HCT116 (cell line): Measurements from ENCODE around the gene SH3BGRL3. TPM values are rescaled to one million over a fixed set of nuclear protein-coding genes. Genes with fewer than 3 reads are reported as not detected.

Source experiments
- ATAC-seq: fragments of 200-7000 bp; cut with Tn5 transposase; 2 replicates; pipeline ENCODE4 v1.9.1; 2020; ENCODE audit warnings: mild to moderate bottlenecking, moderate library complexity
- BruUV-seq: library from RNA; stranded (reverse); fragments of 400-500 nt; replicated peaks from 2 replicates; lab custom pipeline; 2021; lab: Mats Ljungman, UMichigan
- CTCF ChIA-PET: fragments of 300-600 bp; sonication (Branson Sonifier 250); formaldehyde crosslinking; loops from one replicate; lab custom pipeline; 2021; ENCODE audit warnings: antibody characterized with exemption; lab: Charles Lee
- POLR2A ChIA-PET: fragments of 300-600, 350-600 bp; sonication (Branson Sonifier 250); formaldehyde crosslinking; loops from one replicate; lab custom pipeline; 2021; ENCODE audit warnings: antibody characterized with exemption; lab: Charles Lee
- RAD21 ChIA-PET, 2 experiments: fragments of 300-600 bp; sonication (Branson Sonifier 250); formaldehyde crosslinking; loops; one replicate each; lab custom pipeline; 2023; ENCODE audit warnings: low total read pairs in 2 of 2; ENCODE audit not compliant: uncharacterized antibody in 2 of 2, unreplicated experiment in 2 of 2, low non-redundant PET in 1 of 2; lab: Charles Lee
- DNase-seq: peaks from one replicate; pipeline ENCODE4 v3.0.0-alpha.2; 2010; ENCODE audit warnings: low read depth, low spot score
- H2AFZ ChIP-seq: fragments of 200-600 bp; shearing (Covaris generic), sonication (generic); 2 replicates; pipeline ENCODE4 v1.6.1; 2017; ENCODE audit warnings: low read depth, mixed run types, mixed read lengths, antibody characterized with exemption, low read length; ENCODE audit not compliant: poor library complexity, severe bottlenecking
- H3K27ac ChIP-seq: 2 replicates; pipeline ENCODE4 v1.5.1; 2012; ENCODE audit warnings: low read depth, low read length
- H3K27me3 ChIP-seq: fragments of 200-600 bp; sonication (generic); 2 replicates; pipeline ENCODE4 v1.6.1; 2016; ENCODE audit warnings: mixed run types, low read length, mixed read lengths; ENCODE audit not compliant: insufficient read depth
- H3K36me3 ChIP-seq, 2 experiments: fragments of 200-500 bp in 1 of 2; fragments of 200-600 bp in 1 of 2; sonication (Bioruptor generic) in 1 of 2; sonication (generic) in 1 of 2; 2 replicates each; pipeline versions ENCODE4 v1.5.1 to v1.6.1; 2014 to 2016; ENCODE audit warnings: low read length in 2 of 2, inconsistent platforms in 1 of 2, mixed read lengths in 1 of 2, mixed run types in 1 of 2; ENCODE audit not compliant: insufficient read depth in 2 of 2, control insufficient read depth in 1 of 2
- H3K4me1 ChIP-seq, 2 experiments: fragments of 200-600 bp in 1 of 2; sonication (generic) in 1 of 2; 2 replicates each; pipeline versions ENCODE4 v1.5.1 to v1.6.1; 2012 to 2017; ENCODE audit warnings: low read length in 2 of 2, inconsistent platforms in 1 of 2, mild to moderate bottlenecking in 1 of 2, mixed read lengths in 1 of 2, mixed run types in 1 of 2, moderate library complexity in 1 of 2; ENCODE audit not compliant: insufficient read depth in 2 of 2, control insufficient read depth in 1 of 2
- H3K4me2 ChIP-seq: fragments of 200-600 bp; sonication (generic); 2 replicates; pipeline ENCODE4 v1.6.1; 2017; ENCODE audit warnings: mixed run types, low read length, mixed read lengths
- H3K4me3 ChIP-seq, 2 experiments: fragments of 200-600 bp in 1 of 2; sonication (generic) in 1 of 2; replicated peaks in 1 of 2; 2 replicates each; pipeline ENCODE4 v1.5.1; 2011 to 2016; ENCODE audit warnings: low read length in 2 of 2, control low read depth in 1 of 2, low read depth in 1 of 2, mild to moderate bottlenecking in 1 of 2, mixed read lengths in 1 of 2, mixed run types in 1 of 2
- H3K79me2 ChIP-seq: fragments of 200-600 bp; sonication (generic); 2 replicates; pipeline ENCODE4 v1.6.1; 2017; ENCODE audit warnings: mild to moderate bottlenecking, mixed run types, low read length, moderate library complexity, mixed read lengths; ENCODE audit not compliant: insufficient read depth
- H3K9ac ChIP-seq: fragments of 200-600 bp; sonication (generic); 2 replicates; pipeline ENCODE4 v1.6.1; 2016; ENCODE audit warnings: low read length, mixed read lengths
- H3K9me2 ChIP-seq: fragments of 200-600 bp; sonication (generic), shearing (Covaris generic); 2 replicates; pipeline ENCODE4 v1.6.1; 2017; ENCODE audit warnings: mixed run types, mild to moderate bottlenecking, moderate library complexity; ENCODE audit not compliant: insufficient read depth
- H3K9me3 ChIP-seq, 2 experiments: fragments of 200-500 bp in 1 of 2; fragments of 200-600 bp in 1 of 2; sonication (Bioruptor generic) in 1 of 2; sonication (generic) in 1 of 2; 2 replicates each; pipeline ENCODE4 v1.6.1; 2014 to 2017; ENCODE audit warnings: low read length in 2 of 2, mixed read lengths in 2 of 2, inconsistent platforms in 1 of 2, low read depth in 1 of 2, mild to moderate bottlenecking in 1 of 2, mixed run types in 1 of 2, moderate library complexity in 1 of 2; ENCODE audit not compliant: control insufficient read depth in 1 of 2, insufficient read depth in 1 of 2
- H4K20me1 ChIP-seq: fragments of 200-600 bp; sonication (generic), shearing (Covaris generic); 2 replicates; pipeline ENCODE4 v1.6.1; 2017; ENCODE audit warnings: mixed run types, mild to moderate bottlenecking, moderate library complexity; ENCODE audit not compliant: insufficient read depth
- CEBPB ChIP-seq: IDR thresholded peaks from 2 replicates; pipeline ENCODE4 v1.6.1; 2012; ENCODE audit warnings: low read depth
- CTCF ChIP-seq, 3 experiments: fragments of 200-600 bp in 1 of 3; sonication (generic) in 1 of 3; IDR thresholded peaks in 2 of 3; conservative IDR thresholded peaks in 1 of 3; 2 replicates each; pipeline ENCODE4 v1.5.1; 2012 to 2017; ENCODE audit warnings: low read depth in 2 of 3, low read length in 2 of 3, antibody characterized with exemption in 1 of 3, borderline replicate concordance in 1 of 3, control low read depth in 1 of 3, mild to moderate bottlenecking in 1 of 3, mixed read lengths in 1 of 3, mixed run types in 1 of 3, moderate library complexity in 1 of 3; ENCODE audit not compliant: insufficient read depth in 1 of 3
- EGR1 ChIP-seq: IDR thresholded peaks from 2 replicates; pipeline ENCODE4 v1.6.1; 2012; ENCODE audit warnings: low read depth
- EZH2phosphoT487 ChIP-seq: fragments of 200-600 bp; IDR thresholded peaks from 2 replicates; pipeline ENCODE4 v1.6.1; 2018; ENCODE audit warnings: antibody characterized with exemption, borderline replicate concordance
- FOSL1 ChIP-seq: IDR thresholded peaks from 2 replicates; pipeline ENCODE4 v1.6.1; 2012; ENCODE audit warnings: low read depth
- MAX ChIP-seq: IDR thresholded peaks from 2 replicates; pipeline ENCODE4 v1.6.1; 2012
- POLR2A ChIP-seq: IDR thresholded peaks from 2 replicates; pipeline ENCODE4 v1.7.0; 2011; ENCODE audit warnings: borderline replicate concordance; ENCODE audit not compliant: insufficient read depth, insufficient read length; ENCODE audit errors: extremely low read depth
- POLR2AphosphoS5 ChIP-seq: IDR thresholded peaks from 2 replicates; pipeline ENCODE4 v1.6.1; 2011; ENCODE audit warnings: mild to moderate bottlenecking, low read depth, low read length, moderate library complexity
- SP1 ChIP-seq: IDR thresholded peaks from 2 replicates; pipeline ENCODE4 v1.6.1; 2012; ENCODE audit warnings: low read depth
- YY1 ChIP-seq: IDR thresholded peaks from 2 replicates; pipeline ENCODE4 v1.6.1; 2011; ENCODE audit warnings: low read length, low read depth, moderate library complexity, mild to moderate bottlenecking; ENCODE audit not compliant: insufficient replicate concordance; ENCODE audit errors: extremely low read depth
- ZNF274 ChIP-seq: fragments of 200-500 bp; sonication (Bioruptor generic); IDR thresholded peaks from 2 replicates; pipeline ENCODE4 v1.6.1; 2014; ENCODE audit warnings: mild to moderate bottlenecking, low read depth, low read length, inconsistent platforms
- intact Hi-C: fragments of 100-400 bp; cut with micrococcal nuclease; formaldehyde crosslinking; loops from 2 replicates; pipeline ENCODE4 v1.10.0; 2022
- total RNA-seq: library from RNA; stranded (reverse); gene quantifications from one replicate; pipeline ENCODE4 v1.2.1, GENCODE V29; 2021; ENCODE audit not compliant: unreplicated experiment

Gene SH3BGRL3
- total RNA-seq, 1 experiment from 2014 or later = 112 TPM

- Histone ChIP-seq H3K4me3 (no peak overlapping the region), H3K4me1 (peaks cover 25 to 64% of the 10 kb centered on the region in 2 experiments), H3K27me3 (no peaks in the 10 kb centered on the region), H3K9me2 (no peaks in the 10 kb centered on the region), H3K36me3 (no peaks in the 10 kb centered on the region; a peak in 1 of 4 replicates), H3K9ac (peak overlapping the region; percentile 50; the same call in 1 of the 2 replicates), H3K4me2 (peak overlapping the region; percentile 79), H2AFZ (no peak overlapping the region), H3K79me2 (peaks cover 10% of the 10 kb centered on the region), H3K27ac (peak overlapping the region; percentile 58), H4K20me1 (no peaks in the 10 kb centered on the region), H3K9me3 (no peaks in the 10 kb centered on the region)
- ChIA-PET POLR2A (interaction anchor here (1.0 to 1.4 kb wide), 2 partner anchors 10 to 63 kb away, joined by 3 to 4 read pairs; no protein-coding TSS in a partner anchor), RAD21 (interaction anchor here (1.2 to 2.1 kb wide), 7 partner anchors 36 to 132 kb away, joined by 3 to 11 read pairs (median 4); no protein-coding TSS in a partner anchor), CTCF (interaction anchor here (0.6 to 4.3 kb wide), 22 partner anchors 9 to 187 kb away, joined by 3 to 50 read pairs (median 8); partner anchors contain the start of genes CD52, CEP85 and HMGN2)
- peak; percentile 64 for ATAC-seq
- no peak for TF ChIP-seq MAX
- TF ChIP-seq CTCF (IDR thresholded peaks at IDR 0.05 in 2 of 3, conservative IDR thresholded peaks at IDR 0.05 in 1 of 3; ENCODE audit: borderline replicate concordance in 1 of 3, insufficient read depth in 1 of 3, low read depth in 2 of 3, low read length in 2 of 3) = peak in 2 of 3 experiments; percentile 79 to 89; a peak in 4 of 6 replicates
- DNase-seq = peak; percentile 58
- BruUV-seq = no TSS peak
- intact Hi-C loops = loop anchor here (1.0 to 2.0 kb wide), 4 partner anchors 36 to 131 kb away; no protein-coding TSS in a partner anchor
These were observed 5.6 kb downstream of the SH3BGRL3 start for GRCh38 chr1:26285366-26286063.

- no peak for DNase-seq
- CTCF ChIA-PET = interaction anchor here (0.6 to 4.3 kb wide), 21 partner anchors 8 to 186 kb away, joined by 3 to 50 read pairs (median 8); partner anchors contain the start of genes CD52, CEP85 and HMGN2
- BruUV-seq = no TSS peak
- H3K4me3 ChIP-seq = no peak overlapping the region
- no peak overlapping the region for H3K9ac ChIP-seq
- H3K27me3 ChIP-seq = no peaks in the 10 kb centered on the region
- POLR2A ChIA-PET = interaction anchor here (1.0 to 1.4 kb wide), 2 partner anchors 10 to 62 kb away, joined by 3 to 4 read pairs; no protein-coding TSS in a partner anchor
- H3K9me3 ChIP-seq = no peaks in the 10 kb centered on the region
- no peak overlapping the region for H3K27ac ChIP-seq
- H3K36me3 ChIP-seq = no peaks in the 10 kb centered on the region; a peak in 1 of 4 replicates
- intact Hi-C loops = no loop called here
- no peaks in the 10 kb centered on the region for H4K20me1 ChIP-seq
- H3K4me1 ChIP-seq = peaks cover 25 to 58% of the 10 kb centered on the region in 2 experiments
- H2AFZ ChIP-seq = no peak overlapping the region
- H3K9me2 ChIP-seq = no peaks in the 10 kb centered on the region
- no peak overlapping the region for H3K4me2 ChIP-seq
- RAD21 ChIA-PET = interaction anchor here (1.2 to 2.1 kb wide), 4 partner anchors 36 to 131 kb away, joined by 3 to 11 read pairs (median 4); no protein-coding TSS in a partner anchor
- ATAC-seq = no peak
- H3K79me2 ChIP-seq = peaks cover 5% of the 10 kb centered on the region; the same call in 1 of the 2 replicates
- no peak for TF ChIP-seq CTCF (IDR thresholded peaks at IDR 0.05 in 2 of 3, conservative IDR thresholded peaks at IDR 0.05 in 1 of 3; ENCODE audit: borderline replicate concordance in 1 of 3, insufficient read depth in 1 of 3, low read depth in 2 of 3, low read length in 2 of 3)
- TF ChIP-seq YY1 = no peak
- TF ChIP-seq POLR2AphosphoS5 = no peak
- TF ChIP-seq SP1 = no peak
- no peak for TF ChIP-seq ZNF274
- TF ChIP-seq MAX = no peak
- TF ChIP-seq CEBPB = no peak
- no peak for TF ChIP-seq POLR2A
- TF ChIP-seq EGR1 = no peak
- TF ChIP-seq EZH2phosphoT487 = no peak
- TF ChIP-seq FOSL1 = no peak
These were observed 6.2 kb downstream of the SH3BGRL3 start for GRCh38 chr1:26286064-26286416.
